HEK293 (cell line): ENCODE results near the gene SHOC2.

Experiments
- CTCF ChIP-seq: fragments of 450-650 bp; formaldehyde crosslinking; IDR thresholded peaks from 2 replicates; pipeline ENCODE4 v1.5.1; 2016; ENCODE audit warnings: missing biosample characterization, missing genetic modification characterization
- ZNF510 ChIP-seq: fragments of 450-650 bp; formaldehyde crosslinking; IDR thresholded peaks from 2 replicates; pipeline ENCODE4 v1.5.1; 2018; ENCODE audit warnings: mild to moderate bottlenecking, missing genetic modification characterization, missing biosample characterization; ENCODE audit not compliant: insufficient replicate concordance

- no peak for TF ChIP-seq ZNF510 (tag by site-specific recombination)
- TF ChIP-seq CTCF (tag by site-specific recombination), result no peak
Observed at GRCh38 chr10:110923856-110924493, 4.6 kb downstream of the SHOC2 start.
